Uterus (tissue), 2 donors: ENCODE data around the gene MLKL.
A peak's percentile ranks its signal among the peaks of the same experiment; 100 is the strongest.

Source experiments
- CTCF ChIP-seq, 4 experiments: fragments of 200-600 bp in 2 of 4; fragments of 450-650 bp in 2 of 4; sonication (generic) in 2 of 4; IDR thresholded peaks; one replicate each; pipeline ENCODE4 v1.5.1; 2016 to 2019; ENCODE audit warnings: antibody characterized with exemption in 4 of 4, mild to moderate bottlenecking in 2 of 4, moderate library complexity in 1 of 4
- POLR2A ChIP-seq, 2 donors: fragments of 450-650 bp; IDR thresholded peaks; one replicate each; pipeline ENCODE4 v1.6.1; 2016; ENCODE audit warnings: antibody characterized with exemption in 2 of 2, mild to moderate bottlenecking in 1 of 2, moderate library complexity in 1 of 2

GRCh38 chr16:74695450-74696422 is 4.9 kb downstream of the MLKL start:
- no peak for TF ChIP-seq CTCF (IDR thresholded peaks at IDR 0.05)
- peak in 1 of 2 donors; percentile 49 for TF ChIP-seq POLR2A (IDR thresholded peaks at IDR 0.05)
